Inferior parietal cortex (tissue), 1 donor: ENCODE data around the gene ABCA3.

Source experiments
- DNase-seq: peaks from one replicate; pipeline ENCODE4 v3.0.0-alpha.2; 2016; ENCODE audit errors: extremely low spot score

The ABCA3 gene

DNA sequence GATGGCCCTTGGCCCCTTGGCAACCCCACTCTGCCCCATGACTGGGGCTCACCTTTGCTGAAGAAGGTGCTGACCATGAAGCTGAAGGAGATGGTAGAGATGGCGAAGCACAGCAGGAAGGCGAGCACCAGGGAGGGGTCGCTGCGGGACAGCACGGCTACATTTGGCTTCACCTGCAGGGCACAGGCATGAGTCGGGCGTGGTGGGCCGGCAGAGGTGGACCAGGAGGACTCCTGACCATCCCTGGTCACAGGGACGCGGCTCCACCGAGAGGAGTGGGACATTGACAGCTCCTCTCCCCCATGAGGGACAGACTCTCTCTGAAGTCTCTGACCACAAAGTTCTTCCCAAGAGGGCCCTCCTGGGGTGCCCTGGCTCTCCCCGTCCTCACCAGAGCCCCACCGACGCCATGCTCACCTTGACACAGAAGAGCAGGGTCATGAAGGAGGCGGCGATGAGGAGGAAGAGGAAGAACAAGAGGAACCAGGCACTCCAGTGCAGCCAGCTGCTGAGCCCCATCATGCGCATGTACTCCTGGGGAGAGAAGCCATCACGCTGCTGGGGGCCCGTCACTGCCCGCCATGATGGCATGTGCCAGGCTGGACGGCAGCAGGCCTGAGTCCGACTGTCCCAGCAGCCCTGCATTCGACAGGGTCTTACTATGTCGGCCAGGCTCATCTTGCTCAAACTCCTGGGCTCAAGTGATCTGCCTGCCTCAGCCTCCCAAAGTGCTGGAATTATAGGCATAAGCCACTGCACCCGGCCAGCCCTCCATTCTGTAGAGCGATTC is 23.1 kb downstream of the ABCA3 start:
- DNase-seq, result no peak

DNA sequence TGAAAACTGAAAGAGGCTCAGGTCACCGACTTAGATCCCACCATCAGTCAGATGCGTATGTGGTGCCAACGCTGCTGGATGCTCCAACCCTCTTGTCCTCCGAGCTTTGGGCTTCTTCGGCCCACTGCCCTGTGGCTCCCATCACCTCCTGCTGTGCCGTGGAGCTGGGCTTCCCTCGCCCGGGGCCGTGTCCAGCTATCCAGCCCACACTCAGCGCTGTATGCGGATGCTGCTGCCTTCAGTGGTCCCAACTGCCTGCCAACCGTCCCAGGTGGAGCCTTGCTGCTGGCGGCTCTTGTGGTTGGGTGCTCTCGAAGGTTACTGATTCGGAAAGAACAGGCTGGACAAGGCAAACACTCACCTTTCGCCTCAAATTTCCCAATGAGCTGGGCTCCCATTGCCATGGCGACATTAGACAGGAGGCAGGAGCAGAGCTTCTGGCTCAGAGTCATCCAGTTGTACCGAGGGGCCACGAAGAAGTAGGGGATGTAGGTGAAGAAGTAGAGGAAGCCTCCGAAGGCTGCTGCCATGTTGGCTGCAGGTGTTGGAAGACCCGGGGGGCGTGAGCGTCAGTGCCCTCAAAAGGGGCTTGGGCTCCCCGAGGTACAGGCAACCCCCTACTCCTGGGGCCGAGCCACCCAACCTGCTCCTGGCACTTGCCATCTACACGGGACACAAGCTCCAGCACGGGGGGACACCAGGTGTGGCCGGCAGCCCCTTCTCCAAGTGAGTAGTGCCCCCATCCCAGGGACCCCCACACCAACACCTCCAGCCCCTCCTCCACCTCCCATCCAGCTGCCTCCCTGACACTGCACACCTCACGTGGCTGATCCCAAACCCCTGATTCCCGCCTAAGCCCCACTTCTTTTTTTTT is 32.2 kb downstream of the ABCA3 start:
- no peak for DNase-seq

DNA sequence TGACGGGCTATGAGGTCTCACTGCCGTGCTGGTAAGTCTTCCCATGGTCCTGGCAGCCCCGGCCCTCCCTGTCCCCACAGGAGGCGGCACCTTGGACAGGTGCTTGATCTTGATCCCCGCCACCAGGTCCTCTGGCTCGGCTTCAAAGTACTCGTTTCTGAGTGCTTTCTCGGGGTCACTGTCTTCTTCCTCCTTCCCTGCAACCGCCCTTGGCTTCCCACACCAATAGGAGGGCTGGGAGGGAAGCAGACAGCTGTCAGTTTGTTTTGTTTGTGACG is 40.7 kb downstream of the ABCA3 start:
- DNase-seq, result no peak

DNA sequence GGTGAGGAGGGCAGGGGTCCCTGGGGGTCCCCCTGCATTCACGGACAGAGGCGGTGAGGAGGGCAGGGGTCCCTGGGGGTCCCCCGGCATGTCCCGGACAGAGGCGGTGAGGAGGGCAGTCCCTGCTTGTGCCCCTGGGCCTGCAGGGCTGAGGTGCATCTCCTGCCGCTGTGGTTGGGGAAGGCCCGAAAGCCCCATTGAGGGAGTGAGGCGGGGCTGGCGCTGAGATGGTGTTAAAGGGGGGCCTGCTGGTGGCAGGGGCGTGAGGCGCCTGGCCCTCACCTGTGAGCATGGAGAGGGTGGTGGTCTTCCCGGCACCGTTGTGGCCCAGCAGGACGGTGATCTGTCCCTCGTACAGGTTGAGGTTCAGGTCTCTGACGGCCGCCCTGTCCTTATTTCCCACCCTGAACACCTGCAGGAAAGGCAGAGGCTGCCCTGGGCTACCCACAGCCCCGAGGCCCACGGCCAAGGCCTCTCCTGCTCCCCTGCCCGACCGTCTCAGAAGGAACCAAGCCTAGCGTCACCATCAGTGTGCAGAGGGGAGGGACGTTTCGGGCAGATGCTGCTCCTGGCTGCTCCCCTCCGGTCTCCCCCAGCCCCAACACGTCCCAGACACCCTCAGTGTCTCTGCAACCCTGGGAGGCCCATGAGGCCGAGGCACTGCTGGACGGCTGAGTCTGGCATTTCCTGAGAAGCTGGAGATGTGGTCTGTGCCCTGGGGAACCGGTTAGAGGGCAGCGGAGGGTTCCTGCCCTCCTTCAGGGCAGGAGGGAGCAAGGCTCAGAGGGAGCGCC is 41.2 kb downstream of the ABCA3 start:
- DNase-seq, result no peak

DNA sequence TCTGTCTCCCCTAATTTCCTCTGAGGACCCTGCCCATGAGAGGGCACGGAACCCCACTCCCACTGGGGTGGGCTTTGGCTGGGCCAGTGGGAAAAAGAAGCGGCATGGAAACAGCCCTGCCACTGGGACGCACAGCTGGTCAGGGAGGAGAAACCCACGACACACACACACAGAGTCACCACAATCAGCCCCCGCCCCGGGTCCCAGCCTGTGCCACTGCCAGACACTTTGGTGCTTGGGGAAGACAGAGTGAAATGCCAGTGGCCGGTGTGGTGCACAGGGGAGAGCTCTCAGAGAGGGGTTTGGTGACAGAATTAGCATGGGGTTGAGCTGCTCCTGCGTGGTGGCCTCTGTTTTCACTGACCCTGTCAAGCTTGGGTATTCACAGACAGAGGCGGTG is 41.9 kb downstream of the ABCA3 start:
- no peak for DNase-seq

DNA sequence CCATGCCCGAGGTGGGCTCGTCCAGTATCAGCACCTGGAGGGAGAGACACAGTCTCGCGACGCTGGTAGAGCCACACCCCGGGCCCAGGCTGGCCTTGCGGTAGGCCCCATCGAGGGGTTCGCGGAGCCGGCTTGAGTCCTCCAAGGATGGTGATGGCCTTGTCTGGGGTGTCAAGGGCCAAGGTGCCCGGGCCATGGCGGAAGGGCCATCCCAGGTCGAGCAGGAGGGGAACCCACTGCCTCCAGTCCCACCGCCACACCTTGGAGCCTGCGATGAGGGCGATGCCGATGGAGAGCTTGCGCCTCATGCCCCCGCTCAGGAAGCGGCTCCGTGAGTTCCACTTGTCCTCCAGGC is 43.0 kb downstream of the ABCA3 start:
- DNase-seq, result no peak

DNA sequence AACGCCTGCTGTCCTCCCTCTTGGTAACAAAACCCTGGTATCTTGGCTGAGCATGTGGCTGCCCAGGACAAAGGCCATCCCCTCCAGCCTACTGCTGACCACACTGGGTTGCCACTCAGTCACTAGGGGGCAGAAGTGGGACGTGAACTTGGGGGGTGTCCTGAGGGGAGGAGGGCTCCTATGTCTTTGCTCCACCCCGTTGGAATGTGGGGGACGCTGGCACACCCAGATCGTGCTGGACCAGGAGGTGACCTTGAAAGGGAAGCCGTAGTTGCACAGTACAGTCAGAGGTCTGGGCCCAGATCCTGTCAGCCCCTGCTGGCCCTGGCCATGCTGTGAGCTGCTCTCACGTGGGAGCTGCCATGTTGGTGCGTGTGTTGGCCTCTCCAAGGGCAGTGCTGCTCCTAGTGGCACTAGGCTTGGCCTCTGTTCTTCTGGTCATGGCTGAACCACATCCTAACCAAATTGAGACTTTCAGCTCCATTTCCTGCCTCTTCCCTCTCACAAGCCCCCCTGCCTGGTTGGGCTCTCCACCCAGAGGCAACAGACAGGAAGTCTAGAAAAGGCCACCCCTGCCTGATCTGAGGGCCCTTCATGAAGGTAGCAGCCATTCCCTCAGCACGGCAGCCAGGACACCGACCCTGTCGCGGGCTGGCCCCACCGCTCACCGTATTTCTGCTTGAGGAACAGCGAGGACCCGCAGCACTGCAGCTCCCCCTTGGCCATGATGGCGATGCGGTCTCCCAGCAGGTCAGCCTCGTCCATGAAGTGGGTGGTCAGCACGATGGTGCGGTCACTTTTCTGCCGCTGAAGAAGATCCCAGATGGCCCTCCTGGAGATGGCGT is 43.6 kb downstream of the ABCA3 start:
- no peak for DNase-seq

DNA sequence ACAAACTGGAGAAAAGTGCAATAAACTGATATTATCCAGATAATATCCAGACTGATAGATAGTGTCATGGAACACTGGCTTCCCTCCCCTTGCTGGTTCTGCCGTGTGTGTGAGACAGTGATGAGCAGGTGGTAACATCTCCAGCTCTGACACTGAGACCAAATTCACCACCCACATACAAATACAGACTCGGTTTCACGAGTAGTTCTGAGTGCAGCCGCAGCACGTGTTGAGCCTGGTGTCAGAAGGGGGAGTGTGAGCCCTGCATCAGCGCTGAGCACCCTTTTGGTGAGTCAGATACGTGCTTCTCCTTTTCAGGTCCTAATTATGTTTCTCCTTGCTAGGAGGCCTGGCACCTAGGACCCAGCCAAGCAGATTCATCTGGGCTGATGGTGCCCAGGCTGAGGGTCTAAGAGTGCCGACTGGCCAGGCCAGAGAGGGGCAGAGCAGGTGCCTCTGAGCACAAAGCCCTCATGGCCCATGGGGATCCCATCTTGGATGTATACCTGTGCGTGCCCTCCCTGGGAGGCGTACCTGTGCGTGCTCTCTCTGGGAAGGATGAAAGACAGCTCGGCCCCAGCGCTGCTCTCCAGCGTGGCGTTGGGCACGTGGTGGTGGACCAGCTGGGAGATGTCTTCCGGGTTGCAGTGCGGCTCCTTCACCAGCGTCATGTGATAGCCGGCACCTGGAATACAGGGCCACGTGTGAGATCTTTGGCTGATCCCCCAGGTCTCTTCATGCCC is 45.3 kb downstream of the ABCA3 start:
- peak; percentile 13 for DNase-seq

DNA sequence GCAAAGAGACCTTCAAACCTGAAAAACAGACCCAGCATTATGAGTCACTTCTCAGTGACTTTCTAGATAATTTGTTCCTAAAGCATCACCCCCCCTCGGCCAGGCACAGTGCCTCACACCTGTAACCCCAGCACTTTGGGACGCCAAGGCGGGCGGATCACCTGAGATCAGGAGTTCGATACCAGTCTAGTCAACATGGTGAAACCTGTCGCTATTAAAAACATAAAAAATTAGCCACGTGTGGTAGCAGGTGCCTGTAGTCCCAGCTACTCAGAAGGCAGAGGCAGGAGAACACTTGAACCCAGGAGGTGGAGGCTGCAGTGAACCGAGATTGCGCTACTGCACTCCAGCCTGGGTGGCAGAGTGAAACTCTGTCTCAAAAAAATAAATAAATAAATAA is 48.3 kb downstream of the ABCA3 start:
- DNase-seq, result no peak

DNA sequence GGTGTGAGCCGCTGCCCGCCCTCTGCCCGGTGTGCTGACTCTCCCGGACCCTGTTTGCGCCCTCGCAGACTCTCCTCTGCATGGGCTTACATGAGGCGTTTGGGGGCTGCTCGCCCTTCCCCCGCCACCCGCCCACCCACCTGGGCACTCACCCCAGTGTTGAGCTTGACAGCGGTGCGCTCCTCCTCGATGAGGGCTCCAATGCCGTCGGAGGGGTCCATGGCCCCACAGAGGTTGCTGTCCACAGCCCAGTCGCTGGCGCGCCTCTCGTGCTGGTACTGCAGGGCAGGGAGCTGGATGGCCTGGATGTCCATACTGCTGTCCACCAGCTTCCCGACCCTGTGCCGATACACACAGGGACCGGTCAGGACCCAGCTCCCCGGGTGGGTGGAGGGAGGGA is 51.2 kb downstream of the ABCA3 start:
- DNase-seq, result no peak

DNA sequence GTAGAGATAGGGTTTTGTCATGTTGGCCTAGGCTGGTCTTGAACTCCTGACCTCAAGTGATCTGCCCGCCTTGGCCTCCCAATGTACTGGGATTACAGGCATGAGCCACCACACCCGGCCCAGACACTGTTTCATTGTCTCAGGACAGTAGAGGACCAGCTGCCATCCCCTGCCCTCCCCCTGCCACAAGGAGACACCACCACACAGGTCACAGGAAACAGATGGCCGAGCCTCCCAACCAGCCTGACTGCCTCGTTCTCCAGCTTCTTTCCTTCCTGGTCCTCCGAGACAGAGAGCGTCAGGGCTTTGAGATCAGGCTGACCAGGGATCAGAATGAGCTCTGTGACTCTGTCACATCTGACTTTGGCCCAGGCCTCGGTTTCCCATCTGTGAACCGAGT is 51.8 kb downstream of the ABCA3 start:
- no peak for DNase-seq

DNA sequence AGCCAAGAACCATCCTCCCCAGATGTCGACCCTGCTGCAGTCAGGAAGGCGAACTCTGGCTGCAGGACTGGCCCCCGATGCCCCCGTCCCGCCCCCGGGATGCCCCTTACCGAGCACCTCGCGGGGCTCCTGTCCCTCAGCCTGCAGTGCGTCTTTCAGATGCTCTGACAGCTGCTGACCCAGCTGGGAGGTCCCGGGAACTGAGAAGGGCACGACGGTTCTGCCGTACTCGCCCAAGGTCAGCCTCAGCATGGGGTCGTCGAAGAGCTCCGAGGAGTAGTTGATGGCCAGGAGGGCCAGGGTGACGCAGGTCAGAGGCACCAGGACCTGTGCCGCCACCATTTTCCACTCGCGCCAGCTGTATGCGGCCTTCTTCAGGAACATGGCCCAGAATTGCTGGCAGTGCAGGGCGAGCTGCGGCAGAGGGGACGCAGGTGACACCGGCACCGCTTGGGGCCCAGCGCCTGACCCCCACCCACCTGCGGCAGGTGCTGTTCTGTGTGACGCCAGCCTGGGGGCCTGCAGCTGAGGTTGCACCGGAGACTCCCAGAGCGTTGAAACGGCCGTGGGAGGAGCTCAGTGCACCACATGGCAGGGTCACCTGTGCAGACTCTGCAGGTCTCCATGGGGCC is 52.5 kb downstream of the ABCA3 start:
- DNase-seq, result no peak

DNA sequence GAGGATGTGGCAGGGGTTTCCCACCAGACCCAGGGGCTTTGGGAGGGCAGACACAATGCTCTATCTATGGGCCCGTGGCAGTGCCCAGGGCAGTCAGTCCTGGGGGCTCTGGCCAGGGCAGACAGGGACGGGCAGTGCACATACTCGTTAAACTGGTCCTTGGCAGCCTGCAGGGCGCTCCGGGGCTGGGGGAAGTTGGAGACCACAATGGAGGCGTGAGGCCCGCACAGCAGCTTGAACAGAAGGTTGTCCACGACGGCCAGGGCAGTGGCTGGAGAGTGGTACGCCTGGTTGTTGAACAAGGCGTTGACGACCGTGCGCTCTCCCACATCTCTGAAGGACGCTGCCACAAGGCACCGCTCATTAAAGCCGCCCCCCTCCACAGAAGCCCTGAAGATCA is 54.0 kb downstream of the ABCA3 start:
- DNase-seq, result no peak

DNA sequence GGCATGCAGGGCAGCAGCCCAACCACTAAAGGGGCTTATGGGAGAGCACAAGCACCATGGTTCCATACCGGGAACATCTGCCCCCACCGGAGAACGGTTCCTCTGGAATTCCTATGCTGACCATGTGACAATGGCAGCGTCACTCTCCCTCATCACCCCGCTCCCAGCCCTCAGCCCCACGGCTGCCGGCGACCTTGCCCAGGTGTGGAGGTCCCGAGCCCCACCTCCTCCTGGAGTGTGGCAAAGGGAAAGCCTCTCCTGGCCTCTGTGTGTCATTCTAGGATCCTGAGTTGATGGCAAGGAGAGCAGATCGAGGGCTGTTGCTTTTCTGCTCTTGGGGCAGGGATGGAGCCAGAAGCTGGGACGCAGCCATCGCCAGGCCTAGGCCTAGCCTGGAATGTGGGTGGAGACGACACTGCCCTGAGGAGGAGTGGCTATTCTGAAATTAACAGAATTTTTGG is 54.8 kb downstream of the ABCA3 start:
- no peak for DNase-seq

DNA sequence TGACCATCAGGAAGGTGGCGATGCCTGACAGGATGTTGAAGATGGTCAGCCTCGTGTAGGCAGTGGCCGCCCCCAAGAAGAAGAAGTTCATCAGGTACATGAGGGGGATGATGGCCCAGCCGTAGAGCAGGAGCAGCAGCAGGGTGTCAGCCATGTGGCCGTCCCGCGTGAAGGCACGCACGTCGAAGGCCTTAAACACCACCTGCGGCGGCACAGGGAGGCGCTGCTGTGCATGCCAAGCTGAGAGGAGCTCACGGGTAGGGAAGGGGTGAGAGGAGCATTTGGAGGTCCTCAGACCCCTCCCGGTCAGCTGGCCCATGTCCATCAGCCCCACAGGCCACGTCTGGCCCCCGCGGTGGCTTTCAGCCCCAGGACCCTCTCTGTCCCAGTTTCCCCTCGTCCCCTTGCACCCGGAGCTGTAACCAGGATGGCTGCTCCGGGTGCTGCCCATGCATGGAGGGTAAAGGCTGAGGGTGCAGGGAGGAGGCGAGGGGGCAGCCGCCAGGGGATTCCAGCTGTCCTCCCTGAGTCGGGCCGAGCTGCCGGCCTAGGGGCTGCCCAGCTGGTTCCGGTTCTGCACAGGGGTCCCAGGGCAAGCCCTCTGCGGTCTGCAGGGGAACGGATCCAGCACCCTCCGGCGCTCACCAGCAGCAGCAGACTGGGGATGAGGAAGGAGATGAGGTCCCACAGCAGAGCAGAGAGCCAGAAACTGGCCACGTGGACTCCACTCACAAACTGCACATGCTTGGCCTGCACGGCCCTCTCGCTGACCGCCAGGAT is 55.5 kb downstream of the ABCA3 start:
- no peak for DNase-seq

DNA sequence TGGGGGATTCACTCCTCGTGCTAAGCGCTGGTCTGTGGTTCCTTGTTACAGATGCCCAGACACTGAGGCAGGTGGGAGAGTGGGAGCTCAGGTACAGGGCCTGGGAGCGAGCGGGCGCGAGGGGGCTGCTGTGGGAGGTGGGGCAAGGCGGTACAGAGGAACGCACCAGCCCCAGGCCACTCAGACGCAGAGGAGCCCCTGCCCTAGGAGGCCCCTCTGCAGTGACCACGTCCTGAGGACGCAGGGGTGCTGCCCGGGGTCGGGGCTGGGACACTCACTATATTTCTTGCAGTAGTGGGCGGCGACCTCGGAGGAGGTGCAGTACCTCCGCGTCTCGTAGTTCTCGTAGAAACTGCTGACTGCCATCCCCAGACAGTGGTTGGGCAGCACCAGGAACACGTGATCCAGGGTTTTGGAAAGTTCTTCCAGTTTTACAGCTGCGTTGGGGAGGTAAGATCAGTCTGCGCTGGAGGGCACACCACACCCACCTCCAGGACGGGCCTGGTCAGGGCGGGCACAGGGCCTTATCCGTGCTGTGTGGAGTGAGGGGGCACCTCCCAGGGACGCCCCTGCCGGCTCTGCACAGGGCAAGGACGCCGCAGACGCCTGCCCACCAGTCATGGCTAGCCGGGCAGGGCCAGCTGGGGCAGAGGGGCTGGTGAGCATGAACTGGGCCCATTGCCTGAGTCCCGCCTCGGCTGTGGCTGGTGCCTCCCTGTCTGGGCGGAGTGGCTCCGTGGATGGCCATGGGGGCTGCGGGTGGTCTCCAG is 56.3 kb downstream of the ABCA3 start:
- DNase-seq, result no peak

DNA sequence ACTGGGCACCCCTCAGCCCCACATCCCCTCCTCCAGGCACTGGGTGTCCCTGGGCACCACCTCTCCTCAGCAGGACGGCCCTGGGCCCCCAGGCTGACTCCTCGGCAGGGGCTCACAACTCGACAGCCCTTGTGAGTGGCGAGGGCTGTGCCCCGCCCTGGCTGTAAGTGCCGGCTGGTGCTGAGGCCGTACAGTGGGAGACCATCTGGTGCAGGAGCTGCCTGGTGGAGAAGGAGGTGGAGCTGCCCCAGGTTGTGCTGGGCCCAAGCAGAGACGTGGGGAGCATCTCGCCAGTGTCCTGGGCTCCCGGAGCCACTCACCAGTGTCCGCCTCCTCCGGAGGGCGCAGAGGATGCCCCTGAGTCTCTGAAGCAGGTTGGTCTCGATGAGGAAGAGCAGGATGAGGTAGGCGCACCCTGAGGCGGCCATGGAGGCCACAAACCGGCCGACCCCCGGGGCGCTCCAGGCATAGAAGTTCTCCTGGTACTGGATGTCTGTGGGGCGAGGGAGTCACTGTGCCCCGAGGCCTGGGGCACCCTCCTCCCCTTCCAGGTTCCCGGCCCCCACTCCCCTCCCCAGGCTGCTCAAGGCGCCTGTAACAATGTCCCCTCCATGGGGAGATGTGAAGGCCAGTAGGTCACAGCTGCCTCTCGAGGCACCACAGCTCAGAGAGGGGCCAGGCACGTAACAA is 57.5 kb downstream of the ABCA3 start:
- DNase-seq, result no peak

DNA sequence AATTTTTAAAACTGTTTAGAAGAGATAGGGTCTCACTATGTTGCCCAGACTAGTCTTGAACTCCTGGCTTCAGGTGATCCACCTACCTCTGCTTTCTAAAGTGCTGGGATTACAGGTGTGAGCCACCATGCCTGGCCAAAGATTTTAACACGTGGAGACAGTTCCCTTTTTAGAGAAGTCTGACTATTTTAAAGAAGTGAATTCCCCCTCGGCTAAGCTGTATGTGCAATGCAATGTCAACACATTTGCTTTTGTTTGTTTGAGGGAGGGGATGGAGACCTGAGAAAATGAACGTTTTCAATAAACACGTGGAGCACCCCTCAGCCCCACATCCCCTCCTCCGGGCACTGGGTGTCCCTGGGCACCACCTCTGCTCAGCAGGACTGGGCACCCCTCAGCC is 58.3 kb downstream of the ABCA3 start:
- no peak for DNase-seq
